Neural progenitor cell (in vitro differentiated cells): Measurements from ENCODE around the gene SPRY4. TPM values are rescaled to one million over a fixed set of nuclear protein-coding genes. Genes with fewer than 3 reads are reported as not detected.
A peak's percentile ranks its signal among the peaks of the same experiment; 100 is the strongest.

ENCODE experiments used
- DNase-seq: peaks from one replicate; pipeline ENCODE4 v3.0.0-alpha.2; 2016; ENCODE audit warnings: low spot score
- H2AFZ ChIP-seq: fragments of 200-600 bp; sonication (generic); replicated peaks from 2 replicates; pipeline ENCODE4 v1.6.1; 2016; ENCODE audit warnings: antibody characterized with exemption
- H3F3A ChIP-seq: fragments of 200-600 bp; sonication (generic); 2 replicates; pipeline ENCODE4 v1.6.1; 2016; ENCODE audit warnings: antibody characterized with exemption, low read depth
- H3K27ac ChIP-seq: fragments of 200-600 bp; sonication (generic); 2 replicates; pipeline ENCODE4 v1.5.1; 2016; ENCODE audit warnings: mild to moderate bottlenecking
- H3K27me3 ChIP-seq: fragments of 200-600 bp; sonication (generic); 2 replicates; pipeline ENCODE4 v1.6.1; 2016; ENCODE audit warnings: mild to moderate bottlenecking, moderate library complexity
- H3K36me3 ChIP-seq: fragments of 200-600 bp; sonication (generic); 2 replicates; pipeline ENCODE4 v1.5.1; 2016
- H3K4me1 ChIP-seq: fragments of 200-600 bp; sonication (generic); 2 replicates; pipeline ENCODE4 v1.6.1; 2016; ENCODE audit warnings: mixed run types
- H3K4me2 ChIP-seq: fragments of 200-600 bp; sonication (generic); 2 replicates; pipeline ENCODE4 v1.6.1; 2016
- H3K4me3 ChIP-seq: fragments of 200-600 bp; sonication (generic); 2 replicates; pipeline ENCODE4 v1.5.1; 2016
- H3K79me2 ChIP-seq: fragments of 200-600 bp; sonication (generic); 2 replicates; pipeline ENCODE4 v1.6.1; 2016; ENCODE audit warnings: low read depth
- H3K9ac ChIP-seq: fragments of 200-600 bp; sonication (generic); 2 replicates; pipeline ENCODE4 v1.6.1; 2016
- H3K9me3 ChIP-seq: fragments of 200-600 bp; sonication (generic); 2 replicates; pipeline ENCODE4 v1.5.1; 2016; ENCODE audit warnings: low read depth
- H4K20me1 ChIP-seq: fragments of 200-600 bp; sonication (generic); 2 replicates; pipeline ENCODE4 v1.6.1; 2016; ENCODE audit warnings: low read depth
- H3K27ac Mint-ChIP-seq: 3 replicates; pipeline ENCODE4 v1.8.0; 2021; ENCODE audit warnings: mixed read lengths
- H3K27me3 Mint-ChIP-seq: 2 replicates; pipeline ENCODE4 v1.8.0; 2022; ENCODE audit warnings: low read depth, mild to moderate bottlenecking, inconsistent platforms, moderate library complexity, mixed read lengths; ENCODE audit not compliant: insufficient read depth
- H3K36me3 Mint-ChIP-seq: 3 replicates; pipeline ENCODE4 v1.8.0; 2021; ENCODE audit warnings: mixed read lengths
- H3K4me1 Mint-ChIP-seq: 3 replicates; pipeline ENCODE4 v1.8.0; 2021; ENCODE audit warnings: mixed read lengths
- H3K4me3 Mint-ChIP-seq: 3 replicates; pipeline ENCODE4 v1.8.0; 2021; ENCODE audit warnings: mild to moderate bottlenecking, moderate library complexity, mixed read lengths
- H3K9me3 Mint-ChIP-seq: 3 replicates; pipeline ENCODE4 v1.8.0; 2020; ENCODE audit warnings: mixed read lengths
- EZH2 ChIP-seq: fragments of 200-600 bp; sonication (generic); IDR thresholded peaks from 2 replicates; pipeline ENCODE4 v1.6.1; 2017; ENCODE audit warnings: antibody characterized with exemption, mild to moderate bottlenecking, moderate library complexity
- EZH2phosphoT487 ChIP-seq: fragments of 200-600 bp; sonication (generic); IDR thresholded peaks from 2 replicates; pipeline ENCODE4 v1.6.1; 2017; ENCODE audit warnings: antibody characterized with exemption
- total RNA-seq: library from RNA; depleted of rRNA; stranded (reverse); fragments of >200 nt; gene quantifications from 2 replicates; pipeline ENCODE4 v1.2.3, GENCODE V29; 2015; ENCODE audit warnings: low replicate concordance
- TF ChIP-seq, protein P1 (sequence below): fragments of 200-600 bp; sonication (generic); IDR thresholded peaks from 2 replicates; pipeline ENCODE4 v1.5.1; 2017; ENCODE audit warnings: antibody characterized with exemption, mild to moderate bottlenecking

SPRY4 gene
- total RNA-seq, 1 donor from 2014 or later: 0.13 TPM

GRCh38 chr5:142290577-142291299 is 34.1 kb downstream of the SPRY4 start:
- Mint-ChIP-seq H3K27me3 (peaks cover 6% of the 10 kb centered on the region), H3K4me1 (peaks cover 58% of the 10 kb centered on the region), H3K4me3 (no peak overlapping the region), H3K36me3 (peaks cover 9% of the 10 kb centered on the region), H3K9me3 (no peaks in the 10 kb centered on the region), H3K27ac (no peak overlapping the region)
- DNase-seq: peak; percentile 36
- Histone ChIP-seq H3F3A (peaks cover 9% of the 10 kb centered on the region), H3K27me3 (peaks cover 5% of the 10 kb centered on the region), H3K9ac (no peak overlapping the region), H3K27ac (no peak overlapping the region), H3K36me3 (no peaks in the 10 kb centered on the region), H3K4me1 (peaks cover 25% of the 10 kb centered on the region), H3K4me2 (peak overlapping the region; percentile 28), H4K20me1 (no peaks in the 10 kb centered on the region), H3K79me2 (no peaks in the 10 kb centered on the region), H3K4me3 (no peak overlapping the region), H3K9me3 (no peaks in the 10 kb centered on the region), H2AFZ (no peak overlapping the region)
- TF ChIP-seq EZH2phosphoT487 (no peak), EZH2 (no peak)
- TF ChIP-seq, protein P1, sequence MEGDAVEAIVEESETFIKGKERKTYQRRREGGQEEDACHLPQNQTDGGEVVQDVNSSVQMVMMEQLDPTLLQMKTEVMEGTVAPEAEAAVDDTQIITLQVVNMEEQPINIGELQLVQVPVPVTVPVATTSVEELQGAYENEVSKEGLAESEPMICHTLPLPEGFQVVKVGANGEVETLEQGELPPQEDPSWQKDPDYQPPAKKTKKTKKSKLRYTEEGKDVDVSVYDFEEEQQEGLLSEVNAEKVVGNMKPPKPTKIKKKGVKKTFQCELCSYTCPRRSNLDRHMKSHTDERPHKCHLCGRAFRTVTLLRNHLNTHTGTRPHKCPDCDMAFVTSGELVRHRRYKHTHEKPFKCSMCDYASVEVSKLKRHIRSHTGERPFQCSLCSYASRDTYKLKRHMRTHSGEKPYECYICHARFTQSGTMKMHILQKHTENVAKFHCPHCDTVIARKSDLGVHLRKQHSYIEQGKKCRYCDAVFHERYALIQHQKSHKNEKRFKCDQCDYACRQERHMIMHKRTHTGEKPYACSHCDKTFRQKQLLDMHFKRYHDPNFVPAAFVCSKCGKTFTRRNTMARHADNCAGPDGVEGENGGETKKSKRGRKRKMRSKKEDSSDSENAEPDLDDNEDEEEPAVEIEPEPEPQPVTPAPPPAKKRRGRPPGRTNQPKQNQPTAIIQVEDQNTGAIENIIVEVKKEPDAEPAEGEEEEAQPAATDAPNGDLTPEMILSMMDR: no peak

DNA sequence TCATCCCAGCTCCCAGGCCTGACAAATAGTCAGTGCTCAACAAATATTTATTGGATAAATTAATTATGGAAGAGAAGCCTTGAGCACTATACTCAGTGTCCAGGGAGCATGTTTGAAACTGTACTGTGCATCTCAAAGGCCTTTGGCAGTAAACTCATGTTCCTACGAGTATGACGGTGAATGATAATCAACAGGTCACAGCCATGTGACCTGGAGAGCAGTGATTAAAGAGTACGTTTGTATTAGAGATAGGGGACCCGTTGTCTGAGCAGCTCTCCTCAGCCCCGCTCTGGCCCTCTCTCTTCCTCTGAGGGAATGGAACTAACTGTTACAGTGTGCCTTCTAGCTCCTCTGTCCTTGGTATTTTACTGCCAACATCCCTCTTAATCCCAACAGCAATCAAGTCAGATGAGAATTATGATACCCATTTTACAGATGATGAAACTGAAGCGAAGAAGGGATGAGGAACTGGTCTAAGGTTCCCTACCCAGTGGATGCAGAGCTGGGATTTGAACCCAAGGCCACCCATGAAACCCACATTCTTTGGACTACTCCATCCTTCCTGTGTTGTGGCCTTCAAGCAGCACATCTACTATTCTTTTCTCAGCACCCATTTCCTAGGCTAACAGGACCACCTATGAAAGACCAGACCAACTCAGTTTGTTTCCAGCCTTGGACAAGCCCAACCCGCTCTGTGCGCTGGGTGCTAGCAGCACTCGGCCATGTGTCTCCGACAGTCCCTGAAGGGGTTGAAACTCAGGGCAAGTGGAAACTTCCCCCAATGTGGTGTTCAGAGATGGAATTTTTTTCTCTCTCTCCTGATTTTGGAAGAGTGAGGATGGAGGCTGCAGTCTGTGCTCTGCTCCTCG is 34.9 kb downstream of the SPRY4 start:
- TF ChIP-seq, protein P1: no peak
- TF ChIP-seq EZH2 (no peak), EZH2phosphoT487 (no peak)
- Mint-ChIP-seq H3K27ac (no peak overlapping the region), H3K4me3 (no peak overlapping the region), H3K27me3 (peaks cover 6% of the 10 kb centered on the region), H3K9me3 (no peaks in the 10 kb centered on the region), H3K4me1 (peaks cover 55% of the 10 kb centered on the region), H3K36me3 (peaks cover 9% of the 10 kb centered on the region)
- Histone ChIP-seq H3K79me2 (no peaks in the 10 kb centered on the region), H3F3A (peaks cover 9% of the 10 kb centered on the region), H4K20me1 (no peaks in the 10 kb centered on the region), H3K27me3 (peaks cover 1% of the 10 kb centered on the region), H3K4me2 (peak overlapping the region; percentile 28), H3K4me1 (peaks cover 18% of the 10 kb centered on the region), H3K36me3 (no peaks in the 10 kb centered on the region), H3K9ac (no peak overlapping the region), H3K27ac (no peak overlapping the region), H3K9me3 (no peaks in the 10 kb centered on the region), H3K4me3 (no peak overlapping the region), H2AFZ (no peak overlapping the region)
- DNase-seq: no peak

DNA sequence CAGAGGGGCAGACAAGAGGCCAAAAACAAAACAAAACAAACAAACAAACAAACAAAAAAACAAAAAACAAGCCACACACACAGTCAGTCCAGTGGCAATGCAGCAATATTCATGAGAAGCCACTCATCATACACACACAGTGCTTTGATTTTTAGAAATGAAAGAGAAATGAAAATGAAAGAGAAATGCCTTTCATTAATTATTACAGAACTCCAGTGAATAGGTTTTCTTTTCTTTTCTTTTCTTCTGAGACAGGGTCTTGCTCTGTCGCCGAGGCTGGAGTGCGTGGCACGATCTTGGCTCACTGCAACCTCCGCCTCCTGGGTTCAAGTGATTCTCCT is 36.9 kb downstream of the SPRY4 start:
- Histone ChIP-seq H3K36me3 (no peaks in the 10 kb centered on the region), H3F3A (peaks cover 9% of the 10 kb centered on the region), H3K9ac (no peak overlapping the region), H4K20me1 (no peaks in the 10 kb centered on the region), H3K27ac (no peak overlapping the region), H3K9me3 (no peaks in the 10 kb centered on the region), H3K27me3 (no peaks in the 10 kb centered on the region), H3K79me2 (no peaks in the 10 kb centered on the region), H2AFZ (no peak overlapping the region), H3K4me3 (no peak overlapping the region), H3K4me1 (peaks cover 18% of the 10 kb centered on the region), H3K4me2 (no peak overlapping the region)
- no peak overlapping the region for H3K4me3 Mint-ChIP-seq
- peaks cover 50% of the 10 kb centered on the region for H3K4me1 Mint-ChIP-seq
- H3K36me3 Mint-ChIP-seq: peaks cover 7% of the 10 kb centered on the region
- peaks cover 6% of the 10 kb centered on the region for H3K27me3 Mint-ChIP-seq
- no peaks in the 10 kb centered on the region for H3K9me3 Mint-ChIP-seq
- peak overlapping the region; percentile 95 for H3K27ac Mint-ChIP-seq
- DNase-seq: no peak
- TF ChIP-seq, protein P1: no peak
- TF ChIP-seq EZH2phosphoT487 (no peak), EZH2 (no peak)
